Pons (tissue), 1 donor: ENCODE data around the gene EIF2AK3.

Source experiments
- DNase-seq: peaks from one replicate; pipeline ENCODE4 v3.0.0-alpha.2; 2016; ENCODE audit warnings: low spot score

Gene EIF2AK3

DNA sequence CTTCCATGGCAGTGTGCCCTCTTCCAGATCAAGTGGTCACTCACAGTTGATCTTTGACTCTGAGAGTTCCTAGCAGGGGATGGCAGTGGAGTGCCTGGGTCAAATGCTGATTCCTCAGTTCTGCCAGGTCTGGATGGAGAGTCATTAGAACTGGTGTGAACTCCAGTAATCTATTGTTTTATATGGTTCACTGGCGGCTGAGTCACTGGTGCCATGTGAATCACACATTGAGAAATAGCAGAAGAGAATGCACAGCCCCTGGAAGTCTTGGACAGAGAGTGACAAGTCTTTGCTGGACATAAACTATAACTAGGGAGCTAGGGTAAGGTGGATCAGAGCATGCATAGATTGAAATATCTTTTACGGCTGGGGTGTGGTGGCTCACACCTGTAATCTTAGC, 86.9 kb downstream of the EIF2AK3 start:
- no peak for DNase-seq

GRCh38 chr2:88538362-88538917, 88.8 kb downstream of the EIF2AK3 start:
- DNase-seq, result no peak

GRCh38 chr2:88537640-88538039, 89.6 kb downstream of the EIF2AK3 start:
- DNase-seq, result no peak

DNA sequence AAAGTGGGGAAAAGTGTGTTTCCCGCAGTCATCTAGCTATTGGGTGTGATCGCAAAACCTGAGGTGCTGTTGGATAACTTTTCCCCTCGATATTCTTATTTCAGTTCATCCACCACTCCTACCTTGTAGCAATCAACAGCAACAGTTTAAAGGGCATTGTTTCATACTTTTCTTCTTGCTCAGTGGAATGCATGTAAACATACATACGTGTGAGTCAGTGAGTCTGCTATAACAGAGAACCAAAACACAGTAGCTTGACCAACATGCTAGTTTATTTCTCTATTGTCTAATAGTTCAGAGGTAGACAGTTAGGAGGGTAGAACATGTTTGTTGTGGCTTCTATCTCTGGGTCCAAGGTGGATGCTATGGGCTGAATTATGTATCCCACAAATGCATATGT, 97.2 kb downstream of the EIF2AK3 start:
- DNase-seq, result no peak

DNA sequence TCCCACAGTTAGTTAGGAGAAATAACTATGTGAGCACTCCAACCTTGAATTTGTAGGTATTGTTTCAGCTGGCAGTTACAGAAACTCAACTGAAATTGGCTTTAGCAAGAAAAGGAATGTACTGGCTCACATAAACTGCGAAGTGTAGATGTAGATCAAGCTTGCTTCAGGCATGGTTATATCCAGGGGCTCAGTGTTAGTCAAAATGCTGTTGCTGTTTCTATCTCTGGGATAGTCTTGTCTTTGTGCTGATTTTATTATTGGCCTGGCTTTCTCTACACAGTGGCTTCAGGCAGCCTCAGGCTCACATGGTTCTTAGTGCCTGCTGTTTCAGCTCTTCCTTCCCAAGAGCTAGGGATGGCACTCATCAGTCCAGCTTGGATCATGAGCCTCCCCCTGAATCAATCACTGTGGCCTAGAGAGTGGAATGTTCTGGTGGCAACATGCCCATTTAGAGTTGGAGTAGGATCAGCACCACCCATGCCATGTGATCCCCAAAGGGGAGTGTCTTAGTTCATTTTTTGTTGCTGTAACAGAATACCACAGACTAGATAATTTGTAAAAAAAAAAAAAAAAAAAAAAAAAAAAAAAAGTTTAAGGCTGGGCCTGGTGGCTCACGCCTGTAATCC, 105.7 kb downstream of the EIF2AK3 start:
- DNase-seq, result no peak

GRCh38 chr2:88517759-88518201, 109.5 kb downstream of the EIF2AK3 start:
- DNase-seq, result no peak
